Measurements from ENCODE around the gene RPS6KC1.
"Not testable (repeated sequence)": the region's sequence is repeated elsewhere in the genome, so short reads cannot be mapped to it uniquely, and the experiment has no call there.

Gene RPS6KC1

GRCh38 chr1:213131851-213132655 is 81.0 kb downstream of the RPS6KC1 start:
- no peak for TF ChIP-seq CTCF (conservative IDR thresholded peaks at IDR 0.05; ENCODE audit: low read length)
- H3K4me3 ChIP-seq (ENCODE audit: low read length), result no peak overlapping the region
- DNase-seq (ENCODE audit: low read depth), result no peak

- H3K4me3 ChIP-seq (ENCODE audit: low read length), result no peak overlapping the region
- no peak for TF ChIP-seq CTCF (conservative IDR thresholded peaks at IDR 0.05; ENCODE audit: low read length)
- peak; percentile 9 for DNase-seq (ENCODE audit: low read depth)
Measured at GRCh38 chr1:213135572-213135971, 84.5 kb downstream of the RPS6KC1 start.

- H3K4me3 ChIP-seq (ENCODE audit: low read length), result no peak overlapping the region
- no peak for DNase-seq (ENCODE audit: low read depth)
- no peak for TF ChIP-seq CTCF (conservative IDR thresholded peaks at IDR 0.05; ENCODE audit: low read length)
Measured at GRCh38 chr1:213136190-213136917, 85.3 kb downstream of the RPS6KC1 start.

- TF ChIP-seq CTCF (conservative IDR thresholded peaks at IDR 0.05; ENCODE audit: low read length), result no peak
- no peak for DNase-seq (ENCODE audit: low read depth)
- no peak overlapping the region for H3K4me3 ChIP-seq (ENCODE audit: low read length)
Measured at GRCh38 chr1:213138391-213138790, 87.3 kb downstream of the RPS6KC1 start.

GRCh38 chr1:213138892-213139291 is 87.9 kb downstream of the RPS6KC1 start:
- TF ChIP-seq CTCF (conservative IDR thresholded peaks at IDR 0.05; ENCODE audit: low read length), result no peak
- no peak overlapping the region for H3K4me3 ChIP-seq (ENCODE audit: low read length)
- peak; percentile 35 for DNase-seq (ENCODE audit: low read depth)

- DNase-seq (ENCODE audit: low read depth), result no peak
- no peak overlapping the region for H3K4me3 ChIP-seq (ENCODE audit: low read length)
- no peak for TF ChIP-seq CTCF (conservative IDR thresholded peaks at IDR 0.05; ENCODE audit: low read length)
Measured at GRCh38 chr1:213148905-213149304, 97.9 kb downstream of the RPS6KC1 start.

- not testable (repeated sequence) for DNase-seq (ENCODE audit: low read depth); H3K4me3 ChIP-seq (ENCODE audit: low read length)
Measured at GRCh38 chr1:213150090-213150489, 99.0 kb downstream of the RPS6KC1 start.

Measured in AG10803 (cell line).